ENCODE measurements around the gene OAS3. TPM values are rescaled to one million over a fixed set of nuclear protein-coding genes. Genes with fewer than 3 reads are reported as not detected.

OAS3 gene
- total RNA-seq, 1 donor from 2014 or later = 27.2 TPM

DNA sequence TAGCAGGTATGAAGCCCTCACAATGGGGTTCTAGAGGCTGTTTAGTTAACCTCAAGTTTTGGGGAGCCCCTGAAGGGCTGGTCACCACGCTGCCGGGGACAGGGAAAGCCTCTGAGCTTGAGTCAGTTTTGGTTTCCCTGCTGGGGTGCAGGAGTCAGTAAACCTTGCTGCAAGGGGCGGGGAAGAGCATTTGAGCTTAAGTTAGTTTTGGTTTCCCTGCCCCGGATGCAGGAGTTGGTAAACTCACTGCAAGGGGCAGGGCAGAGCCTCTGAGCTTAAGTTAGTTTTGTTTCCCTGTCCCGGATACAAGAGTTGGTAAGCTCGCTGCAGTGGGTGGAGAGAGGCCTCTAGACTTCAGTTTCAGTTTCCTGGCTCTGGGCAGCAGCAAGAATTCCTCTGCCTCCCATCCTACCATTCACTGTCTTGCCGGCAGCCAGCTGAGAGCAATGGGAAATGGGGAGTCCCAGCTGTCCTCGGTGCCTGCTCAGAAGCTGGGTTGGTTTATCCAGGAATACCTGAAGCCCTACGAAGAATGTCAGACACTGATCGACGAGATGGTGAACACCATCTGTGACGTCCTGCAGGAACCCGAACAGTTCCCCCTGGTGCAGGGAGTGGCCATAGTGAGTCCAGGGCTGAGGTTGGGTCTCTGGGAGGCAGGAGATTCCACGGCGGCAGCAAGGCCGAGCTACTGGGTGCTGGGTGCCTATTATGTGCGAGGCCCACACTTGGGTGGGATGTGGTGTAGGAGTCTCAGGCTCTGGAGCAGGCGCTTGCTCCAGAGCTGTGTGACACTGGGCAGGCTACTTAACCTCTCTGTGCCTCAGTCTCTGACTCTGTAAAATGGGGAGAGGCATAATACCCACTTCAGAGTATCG is 40.1 kb downstream of the OAS3 start, which contains the start of gene OAS2:
Gene OAS2, plus strand, starts transcription at position 357 of the 878 bp plus-strand sequence. Its CDS starts 90 bp downstream, at position 447.
- ChIA-PET CTCF (interaction anchor here (0.9 to 4.2 kb wide), 8 partner anchors 10 to 196 kb away, joined by 3 to 31 read pairs (median 4); partner anchors contain the start of gene OAS1), POLR2A (interaction anchor here (0.6 to 3.5 kb wide), 25 partner anchors 10 to 1293 kb away, joined by 3 to 48 read pairs (median 4); partner anchors contain the start of genes ACAD10, BRAP, DDX54 and OAS1)
- TF ChIP-seq, protein P1, sequence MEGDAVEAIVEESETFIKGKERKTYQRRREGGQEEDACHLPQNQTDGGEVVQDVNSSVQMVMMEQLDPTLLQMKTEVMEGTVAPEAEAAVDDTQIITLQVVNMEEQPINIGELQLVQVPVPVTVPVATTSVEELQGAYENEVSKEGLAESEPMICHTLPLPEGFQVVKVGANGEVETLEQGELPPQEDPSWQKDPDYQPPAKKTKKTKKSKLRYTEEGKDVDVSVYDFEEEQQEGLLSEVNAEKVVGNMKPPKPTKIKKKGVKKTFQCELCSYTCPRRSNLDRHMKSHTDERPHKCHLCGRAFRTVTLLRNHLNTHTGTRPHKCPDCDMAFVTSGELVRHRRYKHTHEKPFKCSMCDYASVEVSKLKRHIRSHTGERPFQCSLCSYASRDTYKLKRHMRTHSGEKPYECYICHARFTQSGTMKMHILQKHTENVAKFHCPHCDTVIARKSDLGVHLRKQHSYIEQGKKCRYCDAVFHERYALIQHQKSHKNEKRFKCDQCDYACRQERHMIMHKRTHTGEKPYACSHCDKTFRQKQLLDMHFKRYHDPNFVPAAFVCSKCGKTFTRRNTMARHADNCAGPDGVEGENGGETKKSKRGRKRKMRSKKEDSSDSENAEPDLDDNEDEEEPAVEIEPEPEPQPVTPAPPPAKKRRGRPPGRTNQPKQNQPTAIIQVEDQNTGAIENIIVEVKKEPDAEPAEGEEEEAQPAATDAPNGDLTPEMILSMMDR (IDR thresholded peaks at IDR 0.05) = no peak
- Mint-ChIP-seq H3K9me3 (peaks cover 7% of the 10 kb centered on the region), H3K27me3 (no peaks in the 10 kb centered on the region), H3K36me3 (ENCODE audit: low read depth) (peaks cover 23% of the 10 kb centered on the region), H3K27ac (peak within 1 kb of the TSS; percentile 98), H3K4me3 (peak within 1 kb of the TSS; percentile 96), H3K4me1 (peaks cover 55% of the 10 kb centered on the region)
- ATAC-seq (ENCODE audit: low read depth) = peak; percentile 92
- peak; percentile 51 for DNase-seq
- intact Hi-C loops (cut with micrococcal nuclease) = loop anchor here (1.0 kb wide), 5 partner anchors 10 to 380 kb away; partner anchors contain the start of gene PLBD2

DNA sequence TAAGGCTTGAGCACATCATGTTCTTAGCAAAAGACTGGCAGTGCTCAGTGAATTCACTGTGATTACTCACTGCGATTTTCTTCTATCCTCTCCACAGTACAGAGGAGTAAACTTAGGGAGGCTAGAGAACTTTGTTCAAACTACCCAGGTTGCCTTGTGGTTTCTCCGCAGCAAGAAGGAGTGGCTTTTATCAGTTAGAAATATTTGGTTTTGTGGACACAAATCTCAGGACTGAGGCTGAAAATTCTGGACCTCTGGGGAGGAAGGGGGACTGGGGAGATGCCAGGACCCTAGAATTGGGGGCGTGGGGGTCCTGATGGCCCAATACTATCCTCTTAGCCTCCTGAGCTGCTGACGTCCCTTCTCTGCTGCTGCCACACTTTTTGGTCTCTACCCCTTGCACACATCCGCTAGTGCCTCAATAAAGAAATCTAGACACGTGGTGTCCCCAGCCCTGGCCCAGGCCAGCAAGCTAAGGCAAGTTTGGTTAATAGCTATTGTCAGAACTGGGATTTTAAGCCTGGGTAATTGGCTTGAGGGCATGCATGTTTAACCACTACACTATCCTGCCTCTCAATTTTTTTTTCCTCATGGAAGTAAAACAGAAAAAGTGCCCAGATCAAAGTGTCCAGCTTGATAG is 40.9 kb downstream of the OAS3 start:
- TF ChIP-seq, protein P1 (IDR thresholded peaks at IDR 0.05) = no peak
- DNase-seq (no peak), ATAC-seq (ENCODE audit: low read depth) (peak; percentile 23)
- ChIA-PET POLR2A (interaction anchor here (0.6 to 3.5 kb wide), 13 partner anchors 9 to 243 kb away, joined by 4 to 48 read pairs (median 10); partner anchors contain the start of genes DDX54, OAS1, OAS3 and RITA1), CTCF (interaction anchor here (1.0 to 4.2 kb wide), 4 partner anchors 10 to 79 kb away, joined by 3 to 31 read pairs (median 8); partner anchors contain the start of gene OAS1)
- intact Hi-C loops (cut with micrococcal nuclease) = no loop called here
- H3K27me3 Mint-ChIP-seq = no peaks in the 10 kb centered on the region
- H3K9me3 Mint-ChIP-seq = peaks cover 7% of the 10 kb centered on the region
- peak overlapping the region; percentile 96 for H3K4me3 Mint-ChIP-seq
- peak overlapping the region; percentile 98 for H3K27ac Mint-ChIP-seq
- H3K36me3 Mint-ChIP-seq (ENCODE audit: low read depth) = peaks cover 29% of the 10 kb centered on the region
- H3K4me1 Mint-ChIP-seq = peaks cover 54% of the 10 kb centered on the region

- Mint-ChIP-seq H3K4me1 (peaks cover 66% of the 10 kb centered on the region), H3K27ac (peak overlapping the region; percentile 25), H3K4me3 (peak overlapping the region; percentile 96), H3K36me3 (ENCODE audit: low read depth) (peaks cover 43% of the 10 kb centered on the region), H3K9me3 (peaks cover 16% of the 10 kb centered on the region), H3K27me3 (no peaks in the 10 kb centered on the region)
- ChIA-PET CTCF (interaction anchor here (0.9 to 4.2 kb wide), 2 partner anchors 12 to 81 kb away, joined by 4 to 31 read pairs; no protein-coding TSS in a partner anchor), POLR2A (interaction anchor here (0.6 to 3.5 kb wide), 5 partner anchors 11 to 249 kb away, joined by 3 to 33 read pairs (median 4); partner anchors contain the start of gene OAS1)
- DNase-seq = no peak
- TF ChIP-seq, protein P1 (IDR thresholded peaks at IDR 0.05) = no peak
- intact Hi-C loops (cut with micrococcal nuclease) = no loop called here
- ATAC-seq (ENCODE audit: low read depth) = no peak
These were observed 42.4 kb downstream of the OAS3 start for GRCh38 chr12:112980491-112981158.

- TF ChIP-seq, protein P1 (IDR thresholded peaks at IDR 0.05) = no peak
- no peak overlapping the region for H3K4me3 Mint-ChIP-seq
- DNase-seq (no peak), ATAC-seq (ENCODE audit: low read depth) (no peak)
- CTCF ChIA-PET = no interaction called here
- intact Hi-C loops (cut with micrococcal nuclease) = no loop called here
- peaks cover 78% of the 10 kb centered on the region for H3K36me3 Mint-ChIP-seq (ENCODE audit: low read depth)
- peak overlapping the region; percentile 68 for H3K27ac Mint-ChIP-seq
- H3K4me1 Mint-ChIP-seq = peaks cover 72% of the 10 kb centered on the region
- no peaks in the 10 kb centered on the region for H3K27me3 Mint-ChIP-seq
- POLR2A ChIA-PET = no interaction called here
- peaks cover 16% of the 10 kb centered on the region for H3K9me3 Mint-ChIP-seq
These were observed 47.5 kb downstream of the OAS3 start for GRCh38 chr12:112985642-112986290.

All from activated B cell treated with CpG ODN at 0.5 μM for 24 hours (primary cell).